Measurements from ENCODE around the gene GPR17. TPM values are rescaled to one million over a fixed set of nuclear protein-coding genes. Genes with fewer than 3 reads are reported as not detected.

Gene GPR17
- total RNA-seq, 4 donors from 2014 or later = not detected

DNA sequence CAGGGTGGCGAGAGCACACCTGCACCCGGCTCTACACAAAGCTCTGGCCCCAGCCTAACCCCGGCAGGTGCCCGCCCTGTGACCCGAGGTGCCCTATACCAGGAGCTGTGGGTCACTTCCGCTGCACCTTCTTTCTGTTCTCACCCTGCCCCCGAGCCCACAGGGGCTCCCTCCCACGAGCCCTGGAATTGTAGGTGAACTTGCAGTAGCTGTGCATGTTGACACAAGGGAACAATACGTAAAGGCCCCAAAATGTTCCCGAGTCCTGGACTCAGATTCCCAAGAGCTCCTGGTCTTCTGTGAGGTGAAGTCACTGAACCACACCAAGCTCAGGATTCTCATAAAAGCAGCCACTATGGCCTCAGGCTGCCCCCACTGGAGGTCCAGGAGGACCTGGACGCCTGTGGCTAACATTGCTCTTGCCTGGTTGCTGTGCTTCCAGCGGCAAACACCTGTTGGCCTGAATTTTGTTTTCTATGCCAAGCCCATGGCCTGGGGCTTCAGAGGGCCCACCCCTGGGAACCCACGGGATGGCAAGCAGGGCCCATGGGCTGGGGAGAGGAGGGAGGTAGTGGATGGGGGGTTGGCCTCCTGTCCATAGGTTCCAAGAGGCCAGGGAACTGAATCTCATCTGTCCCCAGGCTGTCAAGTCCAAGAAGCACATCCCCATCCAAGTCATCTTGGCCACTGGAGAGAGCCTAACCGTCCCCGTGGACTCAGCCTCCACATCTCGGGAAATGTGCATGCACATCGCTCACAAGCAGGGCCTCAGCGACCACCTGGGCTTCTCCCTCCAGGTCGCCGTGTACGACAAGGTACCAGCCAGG lies 23.2 kb upstream of the GPR17 start:
- DNase-seq (ENCODE audit: low spot score) (no peak), ATAC-seq (ENCODE audit: low FRiP score) (no peak)
- TF ChIP-seq CTCF (IDR thresholded peaks at IDR 0.05) = no peak

- TF ChIP-seq CTCF (IDR thresholded peaks at IDR 0.05) = no peak
- DNase-seq (ENCODE audit: low spot score) = peak; percentile 10
- ATAC-seq (ENCODE audit: low FRiP score) = no peak
Observed at GRCh38 chr2:127623388-127624319, 22.3 kb upstream of the GPR17 start.

- ATAC-seq (ENCODE audit: low FRiP score) (no peak), DNase-seq (ENCODE audit: low spot score) (no peak)
Observed at GRCh38 chr2:127624320-127624755, 21.6 kb upstream of the GPR17 start.

GRCh38 chr2:127624756-127625571 lies 21.0 kb upstream of the GPR17 start:
- DNase-seq (ENCODE audit: low spot score) (no peak), ATAC-seq (ENCODE audit: low FRiP score) (no peak)
- TF ChIP-seq CTCF (IDR thresholded peaks at IDR 0.05) = no peak

More at GRCh38 chr2:127624320-127624755, 21.6 kb upstream of the GPR17 start:
- TF ChIP-seq CTCF (IDR thresholded peaks at IDR 0.05) = no peak

DNA sequence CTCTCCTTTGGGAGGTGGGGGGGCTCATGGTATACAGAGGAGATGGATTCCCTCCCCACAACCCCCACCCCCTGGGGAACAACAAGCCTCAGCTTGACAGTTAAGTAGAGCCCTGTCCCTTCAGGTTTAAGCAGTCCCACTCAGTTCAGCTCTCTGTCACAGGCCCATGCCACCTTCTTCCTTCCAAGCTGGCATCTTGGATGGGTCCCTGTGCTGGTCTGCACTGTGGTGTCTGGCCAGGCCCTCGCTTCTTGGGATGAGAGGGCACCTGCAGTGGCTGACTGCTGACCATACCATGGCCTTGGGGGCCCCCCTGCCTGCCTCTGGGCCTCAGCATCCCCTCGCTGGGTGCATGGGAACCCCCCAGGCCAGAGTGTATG lies 20.4 kb upstream of the GPR17 start:
- no peak for ATAC-seq (ENCODE audit: low FRiP score)
- DNase-seq (ENCODE audit: low spot score) = no peak
- TF ChIP-seq CTCF (IDR thresholded peaks at IDR 0.05) = no peak

DNA sequence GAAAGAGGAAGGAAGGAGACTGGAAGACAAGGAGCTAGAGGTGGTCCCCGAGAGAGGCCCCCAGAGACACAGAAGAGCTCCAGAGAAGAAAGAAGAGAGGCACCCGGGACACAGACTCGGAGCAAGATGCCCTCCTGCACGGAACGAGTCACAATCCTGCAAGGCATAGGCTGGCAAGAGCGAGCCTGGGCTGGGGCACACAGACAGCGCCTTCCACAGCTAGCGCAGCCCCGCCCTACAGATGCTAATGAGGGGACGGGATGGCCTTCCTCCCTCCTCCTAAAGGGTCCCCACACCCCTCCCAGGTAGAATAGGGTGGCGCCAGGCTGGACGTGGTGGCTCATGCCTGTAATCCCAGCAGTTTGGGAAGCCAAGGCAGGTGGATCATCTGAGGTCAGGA lies 19.8 kb upstream of the GPR17 start:
- no peak for TF ChIP-seq CTCF (IDR thresholded peaks at IDR 0.05)
- no peak for ATAC-seq (ENCODE audit: low FRiP score)

More for the DNA sequence above, 19.8 kb upstream of the GPR17 start:
- no peak for DNase-seq (ENCODE audit: low spot score)

Measured in omental fat pad (tissue), 4 donors.